ENCODE data around the gene LANCL2.

GRCh38 chr7:55361560-55361959, 3.6 kb upstream of the LANCL2 start:
- no peak for TF ChIP-seq EZH2 (IDR thresholded peaks at IDR 0.05; ENCODE audit: borderline replicate concordance, low read depth, low read length, severe bottlenecking)
- TF ChIP-seq CTCF (IDR thresholded peaks at IDR 0.05; ENCODE audit: borderline replicate concordance, extremely low read depth, low read length, poor library complexity, severe bottlenecking) = no peak

All from DND-41 (cell line).